NT2/D1 (cell line): ENCODE measurements around the gene DDX10.

Experiments used
- YY1 ChIP-seq: IDR thresholded peaks from 2 replicates; pipeline ENCODE4 v1.6.1; 2011; ENCODE audit not compliant: insufficient read length, insufficient read depth
- ZNF274 ChIP-seq: IDR thresholded peaks from 2 replicates; pipeline ENCODE4 v1.6.1; 2011; ENCODE audit warnings: mild to moderate bottlenecking, low read depth, low read length

GRCh38 chr11:108897071-108897481 lies 232.2 kb downstream of the DDX10 start:
- no peak for TF ChIP-seq YY1
- TF ChIP-seq ZNF274, result no peak
